GM21619 (cell line): ENCODE results near the gene PCDHB11.
"Not testable (repeated sequence)": the region's sequence is repeated elsewhere in the genome, so short reads cannot be mapped to it uniquely, and the experiment has no call there.

Experiments used
- ATAC-seq: cut with Tn5 transposase; IDR thresholded peaks from one replicate; pipeline ENCODE4 v1.9.1; 2021; ENCODE audit not compliant: unreplicated experiment

The PCDHB11 gene

DNA sequence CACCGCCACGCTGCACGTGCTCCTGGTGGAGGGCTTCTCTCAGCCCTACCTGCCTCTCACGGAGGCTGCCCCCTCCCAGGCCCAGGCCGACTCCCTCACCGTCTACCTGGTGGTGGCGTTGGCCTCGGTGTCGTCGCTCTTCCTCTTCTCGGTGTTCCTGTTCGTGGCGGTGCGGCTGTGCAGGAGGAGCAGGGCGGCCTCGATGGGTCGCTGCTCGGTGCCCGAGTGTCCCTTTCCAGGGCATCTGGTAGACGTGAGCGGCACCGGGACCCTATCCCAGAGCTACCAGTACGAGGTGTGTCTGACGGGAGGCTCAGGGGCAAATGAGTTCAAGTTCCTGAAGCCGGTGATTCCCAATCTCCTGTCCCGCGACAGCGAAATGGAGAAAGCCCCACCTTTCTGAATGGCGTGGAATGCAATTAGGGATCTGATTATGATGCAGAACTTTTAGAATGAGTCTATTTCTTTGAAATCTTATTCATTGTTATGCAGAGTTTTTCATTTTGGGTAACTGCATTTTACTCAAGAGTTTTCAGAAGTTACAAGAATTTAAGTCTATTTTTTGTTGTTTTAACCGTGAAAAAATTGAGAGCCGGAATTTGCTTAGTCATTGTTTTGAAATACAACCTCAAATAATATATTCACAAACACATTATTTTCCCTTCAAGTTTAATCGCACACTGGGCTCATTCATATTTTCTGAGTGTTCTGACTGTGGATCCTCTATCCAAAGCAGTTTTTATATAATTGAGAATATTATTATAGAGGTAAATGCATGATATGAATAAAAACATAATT, 37.3 kb downstream of the PCDHB11 start:
- ATAC-seq = no peak

DNA sequence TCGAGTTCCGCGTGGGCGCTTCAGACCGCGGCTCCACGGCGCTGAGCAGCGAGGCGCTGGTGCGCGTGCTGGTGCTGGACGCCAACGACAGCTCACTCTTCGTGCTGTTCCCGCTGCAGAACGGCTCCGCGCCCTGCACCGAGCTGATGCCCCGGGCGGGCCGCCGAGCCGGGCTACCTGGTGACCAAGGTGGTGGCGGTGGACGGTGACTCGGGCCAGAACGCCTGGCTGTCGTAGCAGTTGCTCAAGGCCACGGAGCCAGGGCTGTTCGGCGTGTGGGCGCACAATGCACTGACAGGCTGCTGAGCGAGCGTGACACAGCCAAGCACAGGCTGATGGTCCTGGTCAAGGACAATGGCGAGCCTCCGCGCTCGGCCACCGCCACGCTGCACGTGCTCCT, 42.1 kb downstream of the PCDHB11 start:
- no peak for ATAC-seq

DNA sequence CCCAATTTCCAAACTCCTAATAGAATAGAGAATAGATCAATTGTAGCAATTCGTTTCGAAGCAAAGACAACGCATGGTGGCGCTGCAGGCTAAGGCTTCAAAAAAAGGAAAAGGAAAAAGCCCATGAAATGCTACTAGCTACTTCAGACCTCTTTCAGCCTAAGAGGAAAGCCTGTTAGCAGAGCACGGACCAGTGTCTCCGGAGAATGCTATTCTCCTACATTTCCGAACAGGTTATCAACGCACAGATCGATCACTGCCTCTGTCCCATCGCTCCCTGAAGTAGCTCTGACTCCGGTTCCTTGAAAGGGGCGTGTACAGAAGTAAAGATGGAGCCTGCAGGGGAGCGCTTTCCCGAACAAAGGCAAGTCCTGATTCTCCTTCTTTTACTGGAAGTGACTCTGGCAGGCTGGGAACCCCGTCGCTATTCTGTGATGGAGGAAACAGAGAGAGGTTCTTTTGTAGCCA, 45.9 kb downstream of the PCDHB11 start, which contains the start of gene PCDHB15:
Gene PCDHB15 (plus strand): TSS at position 146 of the 468 bp plus-strand sequence. CDS start 184 bp downstream, at position 330.
- no peak for ATAC-seq

DNA sequence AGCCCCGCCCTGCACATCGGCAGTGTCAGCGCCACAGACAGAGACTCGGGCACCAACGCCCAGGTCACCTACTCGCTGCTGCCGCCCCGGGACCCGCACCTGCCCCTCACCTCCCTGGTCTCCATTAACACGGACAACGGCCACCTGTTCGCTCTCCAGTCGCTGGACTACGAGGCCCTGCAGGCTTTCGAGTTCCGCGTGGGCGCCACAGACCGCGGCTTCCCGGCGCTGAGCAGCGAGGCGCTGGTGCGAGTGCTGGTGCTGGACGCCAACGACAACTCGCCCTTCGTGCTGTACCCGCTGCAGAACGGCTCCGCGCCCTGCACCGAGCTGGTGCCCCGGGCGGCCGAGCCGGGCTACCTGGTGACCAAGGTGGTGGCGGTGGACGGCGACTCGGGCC, 47.5 kb downstream of the PCDHB11 start:
- ATAC-seq = not testable (repeated sequence)

DNA sequence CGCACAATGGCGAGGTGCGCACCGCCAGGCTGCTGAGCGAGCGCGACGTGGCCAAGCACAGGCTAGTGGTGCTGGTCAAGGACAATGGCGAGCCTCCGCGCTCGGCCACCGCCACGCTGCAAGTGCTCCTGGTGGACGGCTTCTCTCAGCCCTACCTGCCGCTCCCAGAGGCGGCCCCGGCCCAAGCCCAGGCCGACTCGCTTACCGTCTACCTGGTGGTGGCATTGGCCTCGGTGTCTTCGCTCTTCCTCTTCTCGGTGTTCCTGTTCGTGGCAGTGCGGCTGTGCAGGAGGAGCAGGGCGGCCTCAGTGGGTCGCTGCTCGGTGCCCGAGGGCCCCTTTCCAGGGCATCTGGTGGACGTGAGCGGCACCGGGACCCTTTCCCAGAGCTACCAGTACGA, 48.0 kb downstream of the PCDHB11 start:
- not testable (repeated sequence) for ATAC-seq

DNA sequence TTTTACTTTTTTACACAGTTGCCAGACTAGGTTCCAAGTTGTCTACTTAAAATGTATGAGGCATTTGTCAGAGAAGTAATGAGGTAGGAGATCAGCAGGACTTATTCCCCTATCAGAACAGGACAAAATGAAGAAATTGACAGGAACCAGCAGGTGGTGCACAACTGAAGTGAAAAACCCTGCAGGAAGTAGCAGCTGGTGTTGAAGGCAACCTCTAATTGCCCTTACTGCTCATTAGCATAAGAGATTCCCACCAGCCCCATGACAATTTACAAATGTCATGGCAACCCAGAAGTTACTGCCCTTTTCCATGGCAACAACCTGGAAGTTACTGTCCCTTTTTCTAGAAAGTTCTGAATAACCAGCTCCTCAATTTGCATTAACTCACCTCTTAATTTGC, 51.1 kb downstream of the PCDHB11 start:
- no peak for ATAC-seq
